Measurements from ENCODE around the gene MLANA. TPM values are rescaled to one million over a fixed set of nuclear protein-coding genes. Genes with fewer than 3 reads are reported as not detected.

The MLANA gene
- not detected in 2 replicates for total RNA-seq (2014; rRNA removed; shearing (Covaris generic))

GRCh38 chr9:5890641-5891040, at the start of gene MLANA:
MLANA (plus strand) TSS chr9:5890889; CDS start chr9:5892475, 1,586 bp downstream.
- DNase-seq (ENCODE audit: low spot score) = no peak

DNA sequence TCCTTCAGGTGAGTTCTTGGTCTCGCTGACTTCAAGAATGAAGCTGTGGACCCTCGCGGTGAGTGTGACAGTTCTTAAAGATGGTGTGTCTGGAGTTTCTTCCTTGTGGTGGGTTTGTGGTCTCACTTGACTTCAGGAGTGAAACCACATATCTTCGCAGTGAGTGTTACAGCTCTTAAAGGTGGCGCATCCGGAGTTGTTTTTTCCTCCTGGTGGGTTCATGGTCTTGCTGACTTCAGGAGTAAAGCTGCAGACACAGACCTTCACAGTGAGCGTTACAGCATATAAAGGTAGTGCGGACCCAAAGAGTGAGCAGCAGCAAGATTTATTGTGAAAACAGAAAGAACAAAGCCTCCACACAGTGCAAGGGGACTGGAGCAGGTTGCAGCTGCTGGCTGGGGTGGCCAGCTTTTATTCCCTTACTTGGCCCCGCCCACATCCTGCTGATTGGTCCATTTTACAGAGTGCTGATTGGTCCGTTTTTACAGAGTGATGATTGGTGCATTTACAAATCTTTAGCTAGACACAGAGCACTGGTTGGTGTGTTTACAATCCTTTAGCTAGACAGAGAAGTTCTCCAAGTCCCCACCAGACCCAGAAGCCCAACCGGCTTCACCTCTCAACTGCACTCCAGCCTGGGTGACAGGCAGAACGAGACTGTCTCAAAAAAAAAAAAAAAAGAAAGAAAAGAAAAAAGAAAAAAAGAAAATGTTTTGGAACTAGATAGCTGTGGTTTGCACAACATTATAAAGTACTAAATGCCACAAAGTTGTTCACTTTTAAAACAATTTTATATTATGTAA, 48.7 kb upstream of the MLANA start:
- DNase-seq (ENCODE audit: low spot score) = no peak

- no peak for DNase-seq (ENCODE audit: low spot score)
Observed at GRCh38 chr9:5842929-5843793, 47.5 kb upstream of the MLANA start.

GRCh38 chr9:5843794-5844471, 46.8 kb upstream of the MLANA start:
- DNase-seq (ENCODE audit: low spot score) = peak; percentile 20

DNA sequence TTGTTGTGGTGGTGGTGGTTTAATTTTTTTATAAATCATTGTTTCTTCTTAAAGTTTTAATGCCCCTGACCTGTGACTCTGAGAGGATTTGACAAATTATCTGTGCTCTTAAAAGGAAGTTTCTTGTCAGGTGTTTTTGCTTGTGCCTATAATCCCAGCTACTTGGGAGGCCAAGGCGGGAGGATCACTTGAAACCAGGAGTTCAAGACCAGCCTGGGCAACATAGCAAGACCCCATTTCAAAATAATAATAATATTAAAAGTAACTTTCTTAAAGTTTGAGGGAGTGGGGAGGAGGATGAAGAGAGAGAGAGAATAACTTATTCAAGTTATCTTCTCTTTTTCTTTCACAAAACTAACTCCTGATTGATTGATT, 45.5 kb upstream of the MLANA start:
- DNase-seq (ENCODE audit: low spot score) = no peak

GRCh38 chr9:5846096-5846495, 44.6 kb upstream of the MLANA start:
- no peak for DNase-seq (ENCODE audit: low spot score)

GRCh38 chr9:5846501-5846921, 44.2 kb upstream of the MLANA start:
- DNase-seq (ENCODE audit: low spot score) = no peak

DNA sequence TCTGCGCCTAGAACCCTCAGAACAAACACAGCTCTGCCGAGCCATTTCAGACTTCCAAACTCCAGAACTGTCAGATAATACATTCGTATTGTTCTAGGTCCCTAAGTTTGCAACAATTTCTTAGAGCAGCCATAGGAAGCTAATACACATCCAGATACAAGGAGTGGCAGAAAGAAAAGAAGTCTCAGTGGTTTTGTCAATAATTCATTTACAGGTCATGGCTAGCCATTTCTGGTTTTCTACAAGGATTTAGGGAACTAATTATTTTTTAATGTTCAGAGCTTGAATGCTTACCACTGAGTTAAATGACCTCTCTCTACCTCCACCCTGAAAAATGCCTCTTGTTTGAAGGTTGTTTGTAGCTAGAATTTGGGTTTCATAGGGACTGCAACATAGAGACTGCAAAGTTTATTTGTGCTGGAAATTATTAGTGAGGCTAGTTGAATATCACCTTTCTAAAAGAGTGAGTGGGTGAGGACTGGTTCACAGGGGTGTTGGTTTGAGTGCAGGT, 42.3 kb upstream of the MLANA start:
- DNase-seq (ENCODE audit: low spot score) = no peak

- no peak for DNase-seq (ENCODE audit: low spot score)
Observed at GRCh38 chr9:5850724-5851122, 40.0 kb upstream of the MLANA start.

DNA sequence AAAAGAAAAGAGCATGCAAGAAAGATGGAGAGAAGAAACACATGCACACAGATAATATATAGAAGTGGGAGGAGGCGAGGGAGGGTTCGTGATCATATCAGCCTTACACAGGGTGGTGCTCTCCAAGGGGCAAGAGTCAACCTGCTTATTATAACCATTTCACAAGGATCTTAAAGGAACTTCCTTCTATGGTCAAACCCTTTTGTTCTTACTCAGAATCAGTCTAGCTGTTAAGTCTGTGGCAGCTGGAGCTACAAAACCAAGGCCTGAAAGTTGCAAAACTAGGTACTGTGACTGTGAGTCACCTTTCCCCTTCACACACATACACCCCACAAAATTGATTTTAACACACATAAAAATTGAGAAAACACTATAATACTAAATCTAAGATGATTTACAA, 39.2 kb upstream of the MLANA start:
- DNase-seq (ENCODE audit: low spot score) = no peak

DNA sequence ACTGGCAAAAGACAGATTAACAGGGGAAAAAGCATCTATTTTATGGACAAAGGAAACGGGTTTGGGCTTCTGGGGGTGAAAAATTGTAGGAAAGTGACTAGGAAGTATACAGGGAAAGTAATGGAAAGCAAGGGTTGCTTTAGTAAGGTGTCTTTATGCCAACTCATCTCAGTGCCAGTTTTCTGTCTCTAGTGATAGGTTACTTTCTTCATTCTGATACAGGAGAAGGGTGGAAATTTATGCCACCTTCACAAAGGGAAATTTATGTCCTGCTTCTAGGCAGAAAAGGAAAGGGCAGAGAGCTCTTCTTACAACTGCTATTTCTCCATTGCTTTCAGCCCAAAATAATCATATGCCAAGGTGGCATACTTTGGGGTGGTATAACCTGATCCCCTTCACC, 37.7 kb upstream of the MLANA start:
- no peak for DNase-seq (ENCODE audit: low spot score)

DNA sequence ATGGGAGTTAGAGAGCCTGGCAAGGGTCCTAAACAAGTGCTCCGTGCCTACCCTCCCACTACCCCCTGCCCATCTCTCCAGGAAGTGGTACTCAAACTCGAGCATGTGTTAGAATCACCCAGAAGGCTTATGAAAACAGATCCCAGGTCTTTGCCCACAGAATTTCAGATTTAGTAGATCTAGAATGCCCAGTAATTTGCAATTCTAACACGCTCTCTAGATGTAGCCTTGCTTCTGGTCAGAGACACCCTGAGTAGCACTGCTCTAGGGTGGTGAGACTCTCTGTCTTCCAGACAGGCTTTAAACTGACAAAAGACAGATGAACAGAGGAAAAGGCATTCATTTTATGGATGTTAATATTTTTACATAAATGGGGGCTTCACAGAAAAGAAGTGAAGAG, 37.1 kb upstream of the MLANA start:
- no peak for DNase-seq (ENCODE audit: low spot score)

- DNase-seq (ENCODE audit: low spot score) = no peak
Observed at GRCh38 chr9:5854063-5854790, 36.5 kb upstream of the MLANA start.

DNA sequence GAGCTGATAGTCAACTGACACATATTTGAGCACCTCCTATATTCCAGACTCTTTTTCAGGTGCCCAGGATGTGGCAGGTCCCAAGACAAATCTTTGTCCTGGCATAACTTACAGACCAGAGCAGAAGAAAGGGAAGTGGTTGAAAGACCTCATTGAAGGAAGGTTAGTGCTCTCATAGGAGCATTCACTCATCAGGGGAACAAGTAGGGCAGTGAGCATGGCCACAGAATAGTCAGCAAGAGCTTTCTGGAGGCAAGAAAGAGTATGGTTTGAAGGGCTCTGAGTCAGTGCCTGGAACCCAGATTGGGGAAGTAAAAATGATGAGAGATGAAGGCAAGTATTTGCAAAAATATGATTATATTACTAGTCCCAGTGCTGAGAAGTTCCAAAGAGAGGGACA, 32.8 kb upstream of the MLANA start:
- no peak for DNase-seq (ENCODE audit: low spot score)

- DNase-seq (ENCODE audit: low spot score) = no peak
Observed at GRCh38 chr9:5858833-5859232, 31.9 kb upstream of the MLANA start.

DNA sequence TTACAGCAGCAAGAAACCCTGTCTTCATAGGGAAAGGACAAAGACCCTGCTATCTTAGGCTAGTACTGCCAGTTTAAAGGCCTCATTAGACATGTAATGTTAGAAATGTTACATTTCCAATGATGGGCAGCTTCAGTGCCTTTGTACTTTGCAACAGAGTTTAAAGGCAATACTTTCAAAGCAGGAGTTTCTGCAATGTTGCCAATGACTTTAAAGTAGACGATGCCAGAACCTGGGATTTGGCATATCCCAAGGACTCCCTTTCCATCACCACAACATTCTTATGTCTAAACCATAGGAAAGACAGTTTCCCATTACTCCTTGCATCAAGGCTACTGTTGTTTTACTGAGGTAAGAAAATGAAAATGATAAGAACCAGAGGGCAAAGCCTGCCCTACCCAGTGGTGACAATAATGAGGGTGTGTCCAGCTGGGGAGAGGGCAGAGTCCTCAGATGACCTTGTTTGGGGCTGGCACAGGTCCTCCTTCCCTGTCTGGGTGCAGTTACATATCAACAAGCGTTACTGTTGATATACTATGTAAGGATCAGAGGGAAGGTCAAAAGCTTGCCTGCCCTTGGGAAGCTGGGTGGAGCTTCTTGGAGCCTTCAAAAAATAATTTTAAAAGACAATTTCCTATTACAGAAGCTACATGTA, 27.5 kb upstream of the MLANA start:
- DNase-seq (ENCODE audit: low spot score) = no peak

- DNase-seq (ENCODE audit: low spot score) = no peak
Observed at GRCh38 chr9:5864446-5864845, 26.2 kb upstream of the MLANA start.

GRCh38 chr9:5866272-5866671, 24.4 kb upstream of the MLANA start:
- no peak for DNase-seq (ENCODE audit: low spot score)

GRCh38 chr9:5866685-5867084, 24.0 kb upstream of the MLANA start:
- no peak for DNase-seq (ENCODE audit: low spot score)

GRCh38 chr9:5868235-5868634, 22.5 kb upstream of the MLANA start:
- DNase-seq (ENCODE audit: low spot score) = no peak

Measured in A172 (cell line).